GM21447 (cell line): ENCODE data around the gene TIGD2.

Source experiments
- ATAC-seq: cut with Tn5 transposase; IDR thresholded peaks from one replicate; pipeline ENCODE4 v1.9.1; 2021; ENCODE audit not compliant: unreplicated experiment

The TIGD2 gene

DNA sequence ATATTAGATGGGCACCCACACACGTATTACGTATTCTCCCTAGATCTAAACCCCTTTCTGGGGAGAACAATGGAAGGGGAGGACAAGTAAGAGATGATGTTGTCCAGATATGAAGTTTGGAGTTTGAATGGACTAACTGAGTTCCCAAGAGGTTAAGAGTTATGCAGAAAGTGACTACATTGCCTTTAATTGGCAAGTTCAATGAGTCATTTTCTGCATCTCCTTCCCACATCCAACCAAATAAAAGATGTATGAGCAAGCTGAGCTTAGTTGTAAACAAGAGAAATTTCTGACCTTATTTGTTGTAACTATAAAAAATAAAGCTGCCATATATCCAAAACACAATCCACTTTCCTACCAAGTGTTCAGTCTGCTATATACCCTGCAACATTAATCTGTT is 50.5 kb downstream of the TIGD2 start:
- ATAC-seq, result no peak

DNA sequence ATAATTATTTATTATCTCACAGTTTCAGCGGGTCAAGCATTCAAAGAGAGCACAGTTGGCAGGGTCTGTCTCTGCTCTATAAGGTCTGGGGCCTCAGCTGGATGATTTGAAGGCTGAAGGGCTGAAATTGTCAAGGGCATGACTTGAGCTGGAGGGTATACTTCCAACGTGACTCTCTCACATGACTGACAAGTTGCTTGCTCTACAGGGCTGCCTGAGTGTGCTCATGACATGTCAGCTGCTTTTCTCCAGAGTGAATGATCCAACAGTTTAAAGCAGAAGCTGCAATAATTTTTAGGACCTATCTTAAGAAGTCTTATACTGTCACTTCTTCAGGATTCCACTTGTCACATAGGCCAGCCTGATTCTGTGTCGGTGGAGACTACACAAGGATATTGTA is 51.2 kb downstream of the TIGD2 start:
- ATAC-seq, result no peak

DNA sequence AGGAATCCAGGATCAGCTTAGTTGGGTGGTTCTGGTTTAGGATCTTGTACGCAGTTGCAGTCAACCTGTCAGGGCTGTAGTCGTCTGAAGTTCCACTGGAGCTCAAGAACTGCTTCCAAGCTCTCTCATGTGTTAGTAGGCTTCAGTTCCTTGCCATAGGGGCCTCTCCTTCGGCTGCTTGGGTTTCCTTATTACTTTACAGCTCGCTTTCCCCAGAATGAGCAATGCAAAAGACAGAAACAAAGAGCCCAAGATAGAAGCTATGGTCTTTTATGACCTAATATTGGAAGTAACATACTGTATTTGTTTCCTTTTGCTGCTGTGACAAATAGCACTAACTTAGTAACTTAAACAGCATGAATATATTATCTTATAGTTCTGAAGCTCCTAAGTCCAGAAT is 51.7 kb downstream of the TIGD2 start:
- no peak for ATAC-seq

DNA sequence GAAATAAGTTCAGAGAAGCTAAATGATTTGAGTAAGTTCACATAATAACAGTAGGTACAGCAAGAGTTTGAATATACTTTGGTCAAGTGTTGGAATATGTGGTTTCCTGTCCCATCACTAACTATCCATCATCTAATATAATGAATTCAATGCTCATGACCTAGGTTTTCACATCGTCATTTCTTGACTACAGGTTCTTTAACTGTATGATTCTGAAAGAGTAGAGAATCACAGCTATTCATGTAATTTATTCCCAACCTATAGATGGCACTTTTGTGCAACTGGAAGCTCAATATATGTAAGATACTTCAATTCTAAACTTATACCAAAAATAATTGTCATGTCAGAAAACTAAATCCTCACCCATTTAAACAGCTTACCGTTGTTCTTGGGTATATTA is 53.1 kb downstream of the TIGD2 start:
- no peak for ATAC-seq
